DLD1 (cell line): ENCODE data around the gene ZW10.

Experiments used
- in situ Hi-C: cut with HindIII; loops from 2 replicates; pipeline ENCODE4 v1.10.0; 2017; ENCODE audit warnings: low sequenced_read_pairs

Gene ZW10

GRCh38 chr11:113698515-113698914, 75.0 kb downstream of the ZW10 start:
- in situ Hi-C loops: no loop called here

DNA sequence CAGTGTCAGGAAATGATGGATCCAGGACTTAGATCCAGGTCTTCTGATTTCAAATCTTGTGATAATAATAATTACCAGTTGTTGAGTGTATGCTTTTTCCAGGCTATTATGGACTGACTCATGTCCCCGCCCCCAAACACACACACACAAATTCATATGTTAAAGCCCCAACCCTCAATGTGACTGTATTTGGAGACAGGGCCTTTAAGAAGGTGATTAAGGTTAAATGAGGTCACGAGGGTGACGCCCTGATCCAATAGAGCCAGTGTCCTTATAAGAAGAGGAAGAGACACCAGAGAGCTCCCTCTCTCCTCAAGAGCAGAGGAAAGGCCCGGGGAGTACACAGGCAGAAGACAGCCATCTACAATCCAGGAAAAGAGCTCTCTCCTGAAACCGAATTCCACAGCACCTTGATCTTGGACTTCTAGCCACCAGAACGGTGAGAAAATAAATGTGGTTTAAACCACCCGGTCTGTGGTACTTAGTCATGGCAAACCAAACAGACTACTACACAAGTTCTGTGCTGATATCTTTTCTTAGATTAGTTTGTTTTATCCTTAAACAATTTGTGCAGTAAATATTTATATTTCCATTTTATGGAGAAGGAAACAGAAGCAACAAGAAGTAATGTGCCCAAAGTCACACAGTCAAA, 75.6 kb downstream of the ZW10 start:
- in situ Hi-C loops: no loop called here

- in situ Hi-C loops: no loop called here
These were observed 76.4 kb downstream of the ZW10 start for GRCh38 chr11:113697111-113697510.

GRCh38 chr11:113695207-113695606, 78.3 kb downstream of the ZW10 start:
- in situ Hi-C loops: no loop called here

- in situ Hi-C loops: no loop called here
These were observed 79.1 kb downstream of the ZW10 start for GRCh38 chr11:113694390-113694789.

DNA sequence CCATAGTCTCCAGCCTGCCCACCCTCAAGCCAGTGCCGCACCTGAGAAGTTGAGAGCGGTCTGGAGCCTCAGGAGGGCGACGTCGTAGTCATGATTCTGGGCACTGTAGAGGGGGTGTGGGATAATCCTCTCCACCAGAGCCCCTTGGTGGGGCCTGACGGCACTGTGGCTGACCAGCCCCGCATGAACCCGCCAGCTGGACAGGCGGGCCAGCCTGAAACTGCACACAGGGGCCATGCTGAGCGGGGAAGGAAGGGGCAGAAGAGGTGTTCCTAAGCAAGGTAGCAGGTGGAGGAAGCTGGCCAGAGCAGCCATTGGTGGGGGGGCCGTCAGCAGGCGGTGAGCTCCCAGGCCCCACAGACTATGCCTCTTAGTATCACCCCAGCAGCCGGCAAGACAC, 80.5 kb downstream of the ZW10 start:
- in situ Hi-C loops: no loop called here

DNA sequence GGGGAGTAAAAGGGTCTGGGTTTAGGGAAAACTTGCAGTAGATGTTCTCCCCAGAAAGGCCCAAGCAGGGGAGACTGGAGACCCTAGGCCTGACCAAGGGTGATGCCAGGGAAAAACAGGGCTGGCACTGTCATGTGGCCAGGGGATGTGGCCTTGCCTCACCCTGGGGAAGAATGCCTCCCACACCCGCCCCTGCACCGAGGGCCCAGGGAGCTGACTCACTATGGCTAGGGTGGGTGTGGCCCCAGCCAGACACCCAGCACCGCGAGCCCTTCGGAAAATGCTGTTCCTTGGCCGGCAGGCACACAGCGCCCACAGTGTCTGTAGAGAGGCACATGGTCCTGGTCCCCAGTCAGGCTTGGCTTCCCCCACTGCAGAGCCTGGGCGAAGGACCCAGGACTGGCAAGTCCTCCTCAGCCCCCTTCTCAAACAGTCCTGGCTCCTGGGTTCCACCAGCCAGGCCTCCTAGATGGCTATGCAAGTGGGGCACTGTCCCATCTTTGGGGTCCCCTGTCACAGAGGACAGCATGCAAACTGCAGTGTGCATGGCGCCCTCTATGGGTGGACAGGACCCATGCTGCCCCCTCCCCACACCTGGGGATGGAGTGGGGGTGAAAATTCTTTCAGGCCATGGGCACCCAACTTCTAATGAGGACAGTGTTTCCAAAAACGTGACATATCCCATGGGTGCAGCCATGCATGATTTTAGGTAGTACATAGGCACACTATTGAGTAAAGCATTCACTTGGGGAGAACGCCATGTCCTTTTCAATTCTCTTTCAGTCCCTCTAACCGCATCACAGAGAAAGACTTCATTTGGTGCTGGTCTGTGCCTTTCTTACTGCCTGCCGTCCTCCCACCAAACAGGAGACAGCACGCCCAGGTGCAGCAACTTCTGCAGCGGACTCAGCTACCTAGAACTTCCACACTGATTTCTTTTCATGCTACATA, 82.6 kb downstream of the ZW10 start:
- in situ Hi-C loops: no loop called here

DNA sequence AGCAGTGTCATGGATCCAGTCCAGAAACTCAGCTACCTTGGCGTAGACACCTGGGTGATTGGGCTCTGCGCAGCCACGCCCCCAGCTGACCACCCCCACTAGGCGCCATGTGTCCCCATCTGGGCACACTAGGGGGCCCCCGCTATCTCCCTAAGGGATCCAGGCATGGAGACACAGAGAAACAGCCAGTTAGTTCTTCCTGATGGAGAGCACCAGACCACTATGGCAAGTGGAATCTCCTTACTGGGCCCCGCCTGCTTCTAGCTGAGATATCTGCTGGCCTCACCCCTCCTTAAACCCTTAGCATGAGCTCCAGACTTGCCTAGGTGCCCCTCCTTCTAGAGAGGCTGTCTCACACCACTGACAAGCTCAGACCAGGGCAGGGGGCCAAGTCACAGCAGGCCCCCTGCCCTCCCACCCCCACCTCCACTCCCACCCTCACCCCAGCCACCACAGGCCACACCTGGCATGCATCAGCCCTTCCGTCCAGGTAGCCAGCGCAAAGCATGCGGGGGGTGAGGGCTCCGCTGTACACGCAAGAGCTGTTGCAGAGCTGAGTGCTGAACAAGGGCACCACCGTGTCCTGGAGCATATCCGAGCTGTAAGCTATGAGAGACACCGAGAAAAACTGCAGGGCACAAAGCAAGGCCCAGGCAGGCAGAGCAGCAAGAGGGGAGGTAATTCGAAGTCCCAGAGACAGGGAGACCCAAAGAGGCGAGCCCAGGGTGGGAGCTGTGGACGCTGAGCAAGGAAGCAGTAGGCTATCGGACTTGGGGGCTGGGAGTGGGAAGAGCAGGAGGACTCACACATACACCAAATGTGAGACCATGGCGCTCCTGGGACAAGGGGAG, 83.5 kb downstream of the ZW10 start:
- in situ Hi-C loops: no loop called here

- in situ Hi-C loops: no loop called here
These were observed 87.7 kb downstream of the ZW10 start for GRCh38 chr11:113685654-113686359.

- in situ Hi-C loops: no loop called here
These were observed 89.0 kb downstream of the ZW10 start for GRCh38 chr11:113684496-113684895.

DNA sequence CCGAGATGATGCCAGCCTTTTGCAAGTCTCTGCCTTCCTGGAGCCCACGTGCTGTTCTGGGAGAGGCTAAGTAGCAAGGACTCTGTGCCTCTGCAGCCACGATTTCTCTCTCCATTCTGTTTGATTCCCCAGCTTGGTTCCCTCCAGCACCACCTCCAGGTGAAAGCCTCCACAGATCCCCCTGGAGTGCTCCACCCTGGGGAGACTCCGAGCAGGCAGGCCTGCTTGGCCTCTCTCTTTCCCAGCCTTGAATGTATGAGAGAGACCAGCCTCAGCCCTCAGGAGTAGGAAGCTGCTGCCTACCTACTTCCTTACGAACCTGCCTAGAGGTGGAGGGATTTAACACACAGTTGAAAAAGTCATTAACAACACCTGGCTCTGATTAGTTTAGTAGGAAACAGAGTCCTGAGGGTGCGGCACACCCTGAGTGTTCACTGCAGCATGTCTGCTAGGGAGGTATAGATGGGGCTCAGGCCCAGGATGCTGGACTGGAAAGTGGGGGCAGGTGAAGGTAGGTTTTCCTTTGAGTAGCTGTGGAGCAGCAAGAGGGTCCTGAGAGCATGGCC, 89.9 kb downstream of the ZW10 start:
- in situ Hi-C loops: no loop called here
